NB4 (cell line): ENCODE data around the gene ZNF212.

Experiments
- MAX ChIP-seq: IDR thresholded peaks from 2 replicates; pipeline ENCODE4 v1.6.1; 2011; ENCODE audit warnings: low read depth, low read length
- MYC ChIP-seq: IDR thresholded peaks from 2 replicates; pipeline ENCODE4 v1.6.1; 2011; ENCODE audit warnings: low read depth, low read length
- POLR2A ChIP-seq: IDR thresholded peaks from 2 replicates; pipeline ENCODE4 v1.6.1; 2011; ENCODE audit warnings: mild to moderate bottlenecking; ENCODE audit not compliant: insufficient read length; ENCODE audit errors: extremely low read depth
- TF ChIP-seq, protein P1 (sequence below): IDR thresholded peaks from one replicate; pipeline ENCODE4 v1.5.1; 2012; ENCODE audit warnings: low read depth, low read length

GRCh38 chr7:149302222-149302621 is 62.8 kb downstream of the ZNF212 start:
- TF ChIP-seq, protein P1, sequence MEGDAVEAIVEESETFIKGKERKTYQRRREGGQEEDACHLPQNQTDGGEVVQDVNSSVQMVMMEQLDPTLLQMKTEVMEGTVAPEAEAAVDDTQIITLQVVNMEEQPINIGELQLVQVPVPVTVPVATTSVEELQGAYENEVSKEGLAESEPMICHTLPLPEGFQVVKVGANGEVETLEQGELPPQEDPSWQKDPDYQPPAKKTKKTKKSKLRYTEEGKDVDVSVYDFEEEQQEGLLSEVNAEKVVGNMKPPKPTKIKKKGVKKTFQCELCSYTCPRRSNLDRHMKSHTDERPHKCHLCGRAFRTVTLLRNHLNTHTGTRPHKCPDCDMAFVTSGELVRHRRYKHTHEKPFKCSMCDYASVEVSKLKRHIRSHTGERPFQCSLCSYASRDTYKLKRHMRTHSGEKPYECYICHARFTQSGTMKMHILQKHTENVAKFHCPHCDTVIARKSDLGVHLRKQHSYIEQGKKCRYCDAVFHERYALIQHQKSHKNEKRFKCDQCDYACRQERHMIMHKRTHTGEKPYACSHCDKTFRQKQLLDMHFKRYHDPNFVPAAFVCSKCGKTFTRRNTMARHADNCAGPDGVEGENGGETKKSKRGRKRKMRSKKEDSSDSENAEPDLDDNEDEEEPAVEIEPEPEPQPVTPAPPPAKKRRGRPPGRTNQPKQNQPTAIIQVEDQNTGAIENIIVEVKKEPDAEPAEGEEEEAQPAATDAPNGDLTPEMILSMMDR, result no peak
- TF ChIP-seq MAX, result no peak
- no peak for TF ChIP-seq POLR2A
- TF ChIP-seq MYC, result no peak
